GM18508 (cell line): ENCODE data around the gene MYOM3.
"Not testable (repeated sequence)": the region's sequence is repeated elsewhere in the genome, so short reads cannot be mapped to it uniquely, and the experiment has no call there.

Source experiments
- ATAC-seq: cut with Tn5 transposase; IDR thresholded peaks from one replicate; pipeline ENCODE4 v1.9.1; 2021; ENCODE audit warnings: moderate number of reproducible peaks; ENCODE audit not compliant: insufficient read depth, unreplicated experiment

The MYOM3 gene

DNA sequence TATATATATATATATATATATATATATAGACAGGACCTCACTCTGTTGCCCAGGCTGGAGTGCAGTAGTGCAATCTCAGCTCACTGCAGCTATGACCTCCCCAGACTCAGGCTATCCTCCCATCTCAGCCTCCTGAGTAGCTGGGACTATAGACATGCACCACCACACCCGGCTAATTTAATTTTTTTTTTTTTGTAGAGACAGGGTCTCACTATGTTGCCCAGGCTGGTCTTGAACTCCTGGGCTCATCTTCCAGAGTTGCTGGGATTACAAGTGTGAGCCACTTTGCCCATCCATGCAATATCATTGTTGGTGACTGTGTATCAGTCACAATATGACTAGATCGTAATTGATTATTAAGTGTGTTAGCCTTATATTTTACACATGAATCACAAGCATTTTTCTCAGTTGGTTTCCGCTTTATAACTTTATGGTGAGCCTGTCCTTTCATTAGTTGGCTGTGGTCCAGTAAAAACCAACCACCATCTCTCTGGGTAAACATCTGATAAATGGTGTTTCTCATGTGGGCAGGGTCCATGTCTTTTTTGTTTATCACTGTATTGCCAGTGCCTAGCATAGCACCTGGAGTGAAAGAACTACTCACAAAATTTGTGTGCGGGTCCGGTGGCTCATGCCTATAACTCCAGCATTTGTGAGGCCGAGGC is 63.6 kb downstream of the MYOM3 start:
- no peak for ATAC-seq

- no peak for ATAC-seq
Measured at GRCh38 chr1:24047110-24047477, 64.8 kb downstream of the MYOM3 start.

- no peak for ATAC-seq
Measured at GRCh38 chr1:24045771-24046170, 66.2 kb downstream of the MYOM3 start.

GRCh38 chr1:24044672-24045071 is 67.3 kb downstream of the MYOM3 start:
- not testable (repeated sequence) for ATAC-seq

GRCh38 chr1:24043345-24044032 is 68.4 kb downstream of the MYOM3 start:
- ATAC-seq = no peak

DNA sequence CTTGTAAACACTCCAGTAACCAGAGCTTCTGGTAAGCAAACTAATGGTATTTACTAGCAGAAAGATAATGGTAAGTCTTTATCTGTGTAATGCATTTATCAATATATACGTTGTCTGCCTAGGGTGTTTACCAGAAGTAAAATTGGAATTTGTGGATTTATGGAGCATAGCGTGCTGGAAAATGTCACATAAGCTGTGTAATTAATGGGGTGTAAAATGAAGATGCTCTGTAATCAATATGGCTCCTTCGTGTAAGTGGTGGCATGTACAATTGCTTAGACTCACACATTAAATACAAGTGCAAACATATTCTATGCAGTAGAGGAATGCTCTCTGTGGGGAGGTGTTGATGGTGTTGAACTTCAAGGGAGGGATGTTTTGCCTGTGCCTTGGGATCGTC is 69.6 kb downstream of the MYOM3 start:
- no peak for ATAC-seq

GRCh38 chr1:24036088-24036487 is 75.8 kb downstream of the MYOM3 start:
- ATAC-seq = no peak

GRCh38 chr1:24032981-24033380 is 79.0 kb downstream of the MYOM3 start:
- ATAC-seq = no peak

DNA sequence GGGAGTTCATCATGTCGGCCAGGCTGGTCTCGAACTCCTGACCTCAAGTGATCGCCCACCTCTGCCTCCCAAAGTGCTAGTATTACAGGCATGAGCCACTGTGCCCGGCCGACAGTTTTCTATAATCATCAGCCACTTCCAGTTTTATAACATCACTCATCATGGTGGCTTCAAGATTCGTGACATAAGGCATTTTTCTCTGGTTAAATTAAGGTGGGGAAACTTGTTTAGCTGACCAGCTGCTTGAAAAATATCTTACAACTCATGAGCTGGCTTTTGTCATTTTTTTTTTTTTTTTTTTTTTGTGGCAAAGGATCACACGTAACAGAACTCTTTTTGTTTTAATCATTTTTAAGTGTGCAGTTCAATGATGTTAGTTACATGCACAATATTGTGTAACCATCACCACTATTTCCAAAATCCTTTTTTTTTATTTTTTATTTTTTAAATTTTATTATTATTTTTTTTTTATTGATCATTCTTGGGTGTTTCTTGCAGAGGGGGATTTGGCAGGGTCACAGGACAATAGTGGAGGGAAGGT is 80.9 kb downstream of the MYOM3 start:
- ATAC-seq = not testable (repeated sequence)

DNA sequence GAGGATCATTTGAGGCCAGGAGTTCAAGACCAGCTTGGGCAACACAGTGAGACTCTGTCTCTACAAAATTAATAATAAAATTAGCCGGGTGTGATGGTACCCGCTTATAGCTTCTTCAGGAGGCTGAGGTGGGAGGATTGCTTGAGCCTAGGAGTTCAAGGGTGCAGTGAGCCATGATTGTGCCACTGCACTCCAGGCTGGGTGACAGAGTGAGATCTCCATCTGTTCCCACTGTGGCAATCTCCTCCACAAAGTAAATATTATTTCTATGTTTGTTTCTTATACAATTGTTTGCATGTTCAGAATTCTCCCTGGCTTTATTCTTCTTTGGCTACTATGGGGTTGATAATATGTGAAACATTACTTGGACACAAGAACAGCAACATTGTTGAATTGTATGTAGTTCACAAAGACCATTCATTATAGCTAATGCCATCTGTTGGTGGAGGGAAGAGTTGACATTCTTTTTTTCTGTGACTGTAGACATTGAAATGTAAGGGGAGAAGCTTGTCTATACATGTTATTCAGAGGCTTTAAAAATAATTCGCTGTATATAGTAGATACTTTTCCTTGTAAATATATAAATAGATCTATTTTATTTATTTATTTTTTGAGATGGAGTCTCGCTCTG is 84.0 kb downstream of the MYOM3 start:
- no peak for ATAC-seq

- ATAC-seq = no peak
Measured at GRCh38 chr1:24022581-24023361, 89.2 kb downstream of the MYOM3 start.

DNA sequence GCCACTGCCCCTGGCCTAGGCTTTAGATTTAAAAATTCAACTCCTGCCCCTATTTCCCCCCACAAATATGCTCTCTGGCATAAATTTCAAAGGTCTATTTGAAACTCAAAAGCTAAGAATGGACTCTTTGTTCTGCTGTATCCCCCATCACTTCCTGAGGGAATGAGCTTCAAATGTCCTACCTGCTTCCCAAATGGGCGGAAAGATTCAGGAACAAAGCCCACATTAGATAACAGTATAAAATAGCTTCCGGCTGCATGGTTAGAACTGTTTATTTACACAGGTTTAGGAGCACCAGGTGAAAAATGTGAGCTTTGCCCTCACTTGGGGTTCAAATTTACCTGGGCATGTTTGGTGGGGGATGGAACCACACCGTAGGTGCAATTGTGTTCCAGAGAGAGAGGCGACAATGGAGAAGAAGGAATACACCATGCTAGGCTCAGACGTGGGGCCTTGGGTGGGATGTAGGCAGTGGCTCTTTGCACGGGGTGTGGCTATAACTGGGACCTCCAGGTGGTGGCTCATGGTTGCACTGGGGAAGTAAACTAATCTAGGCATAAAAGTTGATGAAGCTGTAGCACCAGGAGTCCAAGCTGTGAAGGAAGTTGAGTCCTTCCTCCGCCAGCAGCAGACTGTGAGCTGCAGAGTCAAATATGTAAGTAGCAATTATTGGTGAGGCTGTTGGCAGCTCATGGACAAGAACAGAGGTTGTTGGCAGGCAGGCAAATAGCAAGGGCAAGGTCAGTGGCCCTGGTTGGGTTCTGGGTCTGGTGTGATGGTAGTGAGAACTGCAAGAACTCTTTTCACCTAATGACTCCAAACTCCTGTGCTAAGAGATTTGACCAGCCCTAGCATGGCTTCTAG is 90.3 kb downstream of the MYOM3 start:
- ATAC-seq = no peak

- ATAC-seq = no peak
Measured at GRCh38 chr1:24020470-24020869, 91.5 kb downstream of the MYOM3 start.

GRCh38 chr1:24020025-24020424 is 91.9 kb downstream of the MYOM3 start:
- no peak for ATAC-seq

DNA sequence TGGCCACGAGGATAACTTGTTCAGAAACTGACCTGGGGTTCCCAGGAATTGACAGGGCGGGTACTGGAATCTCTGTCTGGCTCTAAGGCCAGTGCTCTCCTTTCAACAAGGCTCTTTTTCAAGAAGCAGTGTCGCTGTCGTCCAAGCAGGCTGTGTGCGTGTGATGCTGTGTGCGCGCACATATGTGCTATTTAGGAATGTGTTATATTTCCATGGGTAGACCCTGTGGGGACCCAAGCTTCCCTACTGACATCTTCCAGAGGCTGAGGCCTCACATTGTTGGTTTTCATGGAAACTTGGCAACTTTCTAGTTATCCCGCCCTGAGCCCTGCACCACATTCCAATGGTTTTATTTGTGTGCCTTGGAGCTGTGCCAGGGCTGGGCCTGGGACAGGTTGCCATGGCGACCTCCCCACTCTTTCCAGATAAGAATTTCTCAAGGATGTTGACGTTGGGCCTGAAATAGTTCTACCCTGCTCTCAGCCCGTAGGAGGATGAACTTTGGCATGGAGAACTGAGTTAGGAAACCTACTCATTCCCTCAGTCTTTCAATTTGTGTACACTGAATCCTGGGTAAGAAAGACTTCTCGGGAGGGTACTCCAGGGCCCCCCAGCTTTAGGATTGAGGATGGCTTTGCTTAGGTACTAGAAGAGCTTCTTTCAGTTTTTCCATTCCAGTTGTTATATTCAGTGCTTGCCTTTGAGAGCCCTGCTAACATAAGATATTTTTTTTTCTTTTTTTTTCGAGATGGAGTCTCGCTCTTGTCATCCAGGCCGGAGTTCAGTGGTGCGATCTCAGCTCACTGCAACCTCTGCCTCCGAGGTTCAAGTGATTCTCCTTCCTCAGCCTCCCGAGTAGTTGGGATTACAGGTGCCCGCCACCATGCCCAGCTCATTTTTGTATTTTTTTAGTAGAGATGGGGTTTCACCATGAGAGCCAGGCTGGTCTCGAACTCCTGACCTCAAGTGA is 93.0 kb downstream of the MYOM3 start:
- ATAC-seq = no peak

DNA sequence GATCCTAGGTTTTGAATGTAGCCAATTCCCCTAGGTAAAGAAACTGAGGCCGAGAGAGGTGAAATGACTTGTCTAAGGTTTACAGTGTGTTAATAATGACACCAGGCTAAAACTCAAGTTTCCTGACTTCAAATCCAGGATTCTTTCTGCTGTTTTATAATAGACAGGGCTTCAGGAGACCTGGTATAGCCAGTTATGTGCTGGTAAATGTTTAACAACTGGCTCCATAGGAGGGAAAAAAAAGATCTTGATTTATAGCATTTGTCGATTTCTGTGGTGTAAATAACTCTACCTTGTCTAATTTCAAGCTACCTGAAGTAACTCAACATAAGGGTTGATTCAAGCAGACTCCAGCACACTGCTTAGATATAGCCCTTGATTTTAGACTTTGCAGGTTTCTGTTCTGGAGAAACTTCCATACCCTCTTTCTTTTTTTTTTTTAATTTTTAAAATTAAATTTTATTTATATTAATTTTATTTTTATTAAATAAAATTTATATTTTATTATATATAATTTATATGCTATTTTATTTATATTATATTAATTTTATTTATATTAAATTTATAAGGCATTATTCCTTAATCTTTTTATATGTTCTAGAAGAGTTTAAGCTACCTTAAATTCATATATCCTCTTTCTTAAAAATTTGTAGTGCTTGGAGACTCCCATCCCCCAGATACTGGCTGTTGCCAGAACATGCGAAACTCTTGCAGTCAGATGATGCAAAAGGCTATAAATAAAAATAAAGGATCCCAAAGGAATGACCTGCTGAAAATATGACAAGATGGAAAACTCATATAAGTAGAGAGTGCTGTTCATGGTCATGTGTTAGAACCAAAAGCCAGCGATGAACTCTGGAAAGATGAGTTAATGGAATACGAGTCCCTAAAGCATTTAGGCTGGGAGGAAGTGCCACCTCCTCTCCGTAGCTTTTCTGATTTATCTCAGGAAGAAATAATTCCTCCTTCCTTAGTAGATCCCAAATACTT is 96.4 kb downstream of the MYOM3 start:
- ATAC-seq = no peak

- not testable (repeated sequence) for ATAC-seq
Measured at GRCh38 chr1:24012878-24013277, 99.1 kb downstream of the MYOM3 start.
